ENCODE data around the gene HTR3E.
"Not testable (repeated sequence)": the region's sequence is repeated elsewhere in the genome, so short reads cannot be mapped to it uniquely, and the experiment has no call there.

HTR3E gene

GRCh38 chr3:184096811-184097383 lies at the start of gene HTR3E:
HTR3E (plus strand) TSS chr3:184097064; CDS start chr3:184097530, 466 bp downstream.
- no peak for DNase-seq

GRCh38 chr3:184050217-184050847 lies 46.5 kb upstream of the HTR3E start:
- DNase-seq = no peak

- no peak for DNase-seq
Measured at GRCh38 chr3:184052767-184053166, 44.1 kb upstream of the HTR3E start, which contains the start of gene HTR3C. HTR3C (plus strand) TSS chr3:184053047; CDS start chr3:184053081, 34 bp downstream.

- no peak for DNase-seq
Measured at GRCh38 chr3:184058029-184058428, 38.8 kb upstream of the HTR3E start.

- no peak for DNase-seq
Measured at GRCh38 chr3:184059424-184059823, 37.4 kb upstream of the HTR3E start.

- DNase-seq = no peak
Measured at GRCh38 chr3:184062637-184063036, 34.2 kb upstream of the HTR3E start.

GRCh38 chr3:184066211-184066610 lies 30.7 kb upstream of the HTR3E start:
- no peak for DNase-seq

GRCh38 chr3:184067573-184068055 lies 29.2 kb upstream of the HTR3E start:
- no peak for DNase-seq

GRCh38 chr3:184068344-184068743 lies 28.5 kb upstream of the HTR3E start:
- no peak for DNase-seq

GRCh38 chr3:184071142-184071541 lies 25.7 kb upstream of the HTR3E start:
- DNase-seq = not testable (repeated sequence)

- no peak for DNase-seq
Measured at GRCh38 chr3:184073621-184074020, 23.2 kb upstream of the HTR3E start.

GRCh38 chr3:184075901-184076300 lies 21.0 kb upstream of the HTR3E start:
- DNase-seq = no peak

- no peak for DNase-seq
Measured at GRCh38 chr3:184077881-184078280, 19.0 kb upstream of the HTR3E start.

GRCh38 chr3:184078851-184079250 lies 18.0 kb upstream of the HTR3E start:
- DNase-seq = no peak

GRCh38 chr3:184081116-184081830 lies 15.6 kb upstream of the HTR3E start:
- no peak for DNase-seq

- DNase-seq = no peak
Measured at GRCh38 chr3:184082034-184082433, 14.8 kb upstream of the HTR3E start.

- no peak for DNase-seq
Measured at GRCh38 chr3:184082465-184082864, 14.4 kb upstream of the HTR3E start.

- no peak for DNase-seq
Measured at GRCh38 chr3:184085389-184085852, 11.4 kb upstream of the HTR3E start.

- DNase-seq = no peak
Measured at GRCh38 chr3:184092199-184092598, 4.7 kb upstream of the HTR3E start.

- DNase-seq = no peak
Measured at GRCh38 chr3:184097556-184097955, 692 bp downstream of the HTR3E start.

- no peak for DNase-seq
Measured at GRCh38 chr3:184099806-184100686, 3.2 kb downstream of the HTR3E start.

GRCh38 chr3:184110316-184110725 lies 13.5 kb downstream of the HTR3E start:
- no peak for DNase-seq

- no peak for DNase-seq
Measured at GRCh38 chr3:184116017-184116416, 19.2 kb downstream of the HTR3E start.
